HG03045 (cell line): ENCODE results near the gene SH3BP4.
A peak's percentile ranks its signal among the peaks of the same experiment; 100 is the strongest.

ENCODE experiments used
- ATAC-seq: cut with Tn5 transposase; IDR thresholded peaks from one replicate; pipeline ENCODE4 v1.9.1; 2021; ENCODE audit warnings: mild to moderate bottlenecking, moderate library complexity; ENCODE audit not compliant: unreplicated experiment

SH3BP4 gene

GRCh38 chr2:235080101-235080500, 128.3 kb downstream of the SH3BP4 start:
- ATAC-seq, result no peak

GRCh38 chr2:235082578-235083338, 130.9 kb downstream of the SH3BP4 start:
- ATAC-seq, result no peak

GRCh38 chr2:235083822-235084221, 132.0 kb downstream of the SH3BP4 start:
- peak; percentile 46 for ATAC-seq

GRCh38 chr2:235084424-235084823, 132.6 kb downstream of the SH3BP4 start:
- no peak for ATAC-seq

- ATAC-seq, result no peak
Observed at GRCh38 chr2:235085476-235085875, 133.7 kb downstream of the SH3BP4 start.

- no peak for ATAC-seq
Observed at GRCh38 chr2:235086481-235087184, 134.8 kb downstream of the SH3BP4 start.

GRCh38 chr2:235087832-235088495, 136.1 kb downstream of the SH3BP4 start:
- no peak for ATAC-seq

GRCh38 chr2:235088496-235088921, 136.7 kb downstream of the SH3BP4 start:
- no peak for ATAC-seq

GRCh38 chr2:235091421-235091820, 139.6 kb downstream of the SH3BP4 start:
- ATAC-seq, result no peak

- ATAC-seq, result no peak
Observed at GRCh38 chr2:235091983-235092382, 140.2 kb downstream of the SH3BP4 start.

GRCh38 chr2:235092433-235093223, 140.8 kb downstream of the SH3BP4 start:
- no peak for ATAC-seq

GRCh38 chr2:235094457-235094856, 142.6 kb downstream of the SH3BP4 start:
- no peak for ATAC-seq

GRCh38 chr2:235095569-235095968, 143.8 kb downstream of the SH3BP4 start:
- ATAC-seq, result no peak

GRCh38 chr2:235096447-235096846, 144.6 kb downstream of the SH3BP4 start:
- ATAC-seq, result no peak

GRCh38 chr2:235097196-235097595, 145.4 kb downstream of the SH3BP4 start:
- ATAC-seq, result no peak

- ATAC-seq, result no peak
Observed at GRCh38 chr2:235098269-235098668, 146.5 kb downstream of the SH3BP4 start.

GRCh38 chr2:235098736-235099494, 147.1 kb downstream of the SH3BP4 start:
- no peak for ATAC-seq

GRCh38 chr2:235102896-235103295, 151.1 kb downstream of the SH3BP4 start:
- no peak for ATAC-seq
